H7 (cell line): Measurements from ENCODE around the gene GARIN5A. TPM values are rescaled to one million over a fixed set of nuclear protein-coding genes. Genes with fewer than 3 reads are reported as not detected.

Source experiments
- DNase-seq: peaks from one replicate; pipeline ENCODE4 v3.0.0; 2012
- H3K27me3 ChIP-seq: 2 replicates; pipeline ENCODE4 v1.6.0; 2011; ENCODE audit warnings: mild to moderate bottlenecking, low read length; ENCODE audit not compliant: control insufficient read depth, insufficient read depth
- H3K36me3 ChIP-seq: replicated peaks from 2 replicates; pipeline ENCODE4 v1.5.1; 2011; ENCODE audit warnings: low read length; ENCODE audit not compliant: control insufficient read depth, insufficient read depth
- H3K4me3 ChIP-seq: 2 replicates; pipeline ENCODE4 v1.5.1; 2011; ENCODE audit warnings: low read depth, mild to moderate bottlenecking, control low read depth, low read length, moderate library complexity; ENCODE audit not compliant: insufficient read depth
- total RNA-seq: library from RNA; depleted of rRNA; stranded (reverse); fragments of >200 nt; shearing (Covaris generic); gene quantifications from 2 replicates; pipeline ENCODE4 v1.2.3, GENCODE V29; 2014

GARIN5A gene
- total RNA-seq, 1 experiment from 2014 or later: 4.5 TPM

DNA sequence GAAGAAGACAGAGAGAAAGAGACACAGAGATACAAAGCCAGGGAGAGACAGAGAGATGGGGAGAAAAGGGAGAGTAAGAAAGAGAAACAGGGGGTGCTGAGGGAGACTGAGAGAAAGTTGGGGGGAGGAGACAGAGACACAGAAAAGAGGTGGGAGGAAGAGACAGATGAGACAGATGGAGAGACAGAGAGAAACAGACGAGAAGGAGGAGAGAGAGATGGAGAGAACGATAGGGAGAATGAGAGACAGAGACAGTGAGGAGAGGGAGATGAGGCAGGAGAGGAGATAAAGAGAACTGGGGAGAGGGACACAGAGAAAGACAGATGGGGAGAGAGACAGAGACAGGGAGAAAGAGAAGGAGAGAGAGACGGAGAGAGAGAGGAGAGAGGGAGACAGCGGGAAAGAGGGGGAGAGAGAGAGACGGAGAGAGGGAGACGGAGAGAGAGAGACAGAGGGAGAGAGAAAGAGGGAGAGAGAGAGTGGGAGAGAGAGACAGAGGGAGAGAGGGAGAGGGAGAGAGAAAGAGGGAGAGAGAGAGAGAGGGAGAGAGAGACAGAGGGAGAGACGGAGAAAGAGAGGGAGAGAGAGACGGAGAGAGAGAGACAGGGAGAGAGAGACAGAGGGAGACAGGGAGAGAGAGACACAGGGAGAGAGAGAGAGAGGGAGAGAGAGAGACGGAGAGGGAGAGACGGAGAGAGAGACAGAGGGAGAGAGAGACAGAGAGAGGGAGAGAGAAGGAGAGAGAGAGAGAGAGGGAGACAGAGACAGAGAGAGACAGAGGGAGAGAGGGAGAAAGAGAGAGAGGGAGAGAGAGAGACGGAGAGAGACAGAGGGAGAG lies 21.8 kb upstream of the GARIN5A start:
- peaks cover 45% of the 10 kb centered on the region for H3K27me3 ChIP-seq
- H3K36me3 ChIP-seq: no peaks in the 10 kb centered on the region
- no peak for DNase-seq
- no peak overlapping the region for H3K4me3 ChIP-seq

DNA sequence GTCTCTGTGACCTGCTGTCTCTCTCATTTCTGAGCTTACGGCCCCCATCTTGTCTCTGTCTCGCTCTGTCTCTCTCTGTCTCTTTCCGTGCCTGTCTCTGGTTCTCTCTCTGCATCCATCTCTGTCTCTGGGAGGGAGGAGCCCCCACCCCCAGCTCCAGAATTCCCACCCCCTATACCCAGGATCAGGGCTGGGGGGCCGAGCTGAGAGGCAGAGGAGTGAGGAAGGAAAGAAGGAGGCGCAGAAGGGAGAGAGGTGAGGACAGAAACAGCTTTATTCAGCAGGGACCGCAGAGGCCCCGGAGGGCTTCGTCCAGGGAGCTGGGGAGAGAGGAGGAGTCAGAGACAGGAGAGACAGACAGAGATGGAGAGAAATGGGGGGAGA lies 20.4 kb upstream of the GARIN5A start:
- Histone ChIP-seq H3K27me3 (peaks cover 53% of the 10 kb centered on the region), H3K4me3 (no peak overlapping the region), H3K36me3 (no peaks in the 10 kb centered on the region)
- DNase-seq: no peak

DNA sequence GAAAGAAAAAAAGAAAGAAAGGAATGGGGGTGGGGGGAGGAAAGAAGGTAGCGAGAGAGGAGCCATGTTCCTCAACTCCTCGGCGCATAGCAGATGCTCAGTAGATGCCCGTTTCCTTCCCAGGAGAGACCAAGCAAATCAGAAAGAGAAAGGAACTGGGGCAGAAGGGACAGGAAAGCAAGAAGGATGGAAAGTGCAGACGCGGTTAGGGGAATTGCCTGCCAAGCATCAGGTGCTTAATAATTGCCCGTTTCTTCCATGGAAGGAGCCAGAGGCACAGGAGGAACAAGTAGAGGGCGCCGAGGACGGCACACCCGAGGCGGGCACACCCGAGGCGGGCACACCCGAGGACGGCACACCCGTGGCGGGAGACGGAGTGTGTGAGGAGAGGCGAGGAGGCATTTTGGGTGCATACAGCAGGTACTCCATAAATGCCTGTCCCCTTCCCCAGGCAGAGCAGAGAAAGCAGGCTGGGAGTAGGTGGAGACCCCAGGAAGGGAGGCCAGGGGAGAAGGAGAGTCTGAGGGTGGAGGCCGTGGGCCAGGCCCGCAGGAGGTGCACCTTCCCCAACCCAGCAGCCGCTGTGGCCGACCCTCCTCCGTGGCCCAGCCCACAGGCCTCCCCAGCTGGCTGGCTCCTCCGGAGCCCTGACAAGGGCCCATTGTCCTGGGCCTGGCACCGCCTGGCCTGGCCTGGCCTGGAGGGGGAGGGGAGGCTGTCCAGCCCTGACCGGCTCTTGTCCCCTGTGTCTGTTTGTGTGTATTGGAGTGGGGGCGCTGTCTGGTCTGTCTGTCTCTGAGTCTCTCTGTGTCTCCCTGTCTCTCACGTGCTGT lies 19.8 kb upstream of the GARIN5A start:
- Histone ChIP-seq H3K36me3 (no peaks in the 10 kb centered on the region), H3K4me3 (no peak overlapping the region), H3K27me3 (peaks cover 59% of the 10 kb centered on the region)
- peak; percentile 78 for DNase-seq

DNA sequence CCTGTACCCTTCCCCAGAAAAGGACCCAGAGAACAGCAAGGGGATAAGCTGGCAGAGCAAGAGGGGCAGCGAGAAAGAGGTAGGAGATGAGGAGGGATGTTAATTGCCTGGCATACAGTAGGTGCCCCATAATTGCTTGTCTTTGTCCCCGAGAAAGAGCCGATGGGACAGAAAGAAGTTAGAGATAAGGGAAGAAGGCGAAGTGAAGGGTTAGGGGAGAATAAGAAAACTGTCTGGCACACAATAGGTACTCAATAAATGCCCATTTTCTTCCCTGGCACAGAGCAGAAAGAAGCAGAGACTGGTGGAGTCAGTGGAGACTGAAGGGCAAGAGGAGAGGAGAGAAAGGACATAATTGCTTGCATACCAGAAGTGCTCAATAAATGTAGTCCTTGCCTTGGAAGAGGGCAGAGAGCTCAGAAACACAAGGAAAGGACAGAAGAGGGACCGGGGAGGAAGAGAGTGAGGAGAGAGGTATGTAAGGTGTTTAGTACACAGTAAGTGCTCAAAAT lies 18.4 kb upstream of the GARIN5A start:
- DNase-seq: no peak

DNA sequence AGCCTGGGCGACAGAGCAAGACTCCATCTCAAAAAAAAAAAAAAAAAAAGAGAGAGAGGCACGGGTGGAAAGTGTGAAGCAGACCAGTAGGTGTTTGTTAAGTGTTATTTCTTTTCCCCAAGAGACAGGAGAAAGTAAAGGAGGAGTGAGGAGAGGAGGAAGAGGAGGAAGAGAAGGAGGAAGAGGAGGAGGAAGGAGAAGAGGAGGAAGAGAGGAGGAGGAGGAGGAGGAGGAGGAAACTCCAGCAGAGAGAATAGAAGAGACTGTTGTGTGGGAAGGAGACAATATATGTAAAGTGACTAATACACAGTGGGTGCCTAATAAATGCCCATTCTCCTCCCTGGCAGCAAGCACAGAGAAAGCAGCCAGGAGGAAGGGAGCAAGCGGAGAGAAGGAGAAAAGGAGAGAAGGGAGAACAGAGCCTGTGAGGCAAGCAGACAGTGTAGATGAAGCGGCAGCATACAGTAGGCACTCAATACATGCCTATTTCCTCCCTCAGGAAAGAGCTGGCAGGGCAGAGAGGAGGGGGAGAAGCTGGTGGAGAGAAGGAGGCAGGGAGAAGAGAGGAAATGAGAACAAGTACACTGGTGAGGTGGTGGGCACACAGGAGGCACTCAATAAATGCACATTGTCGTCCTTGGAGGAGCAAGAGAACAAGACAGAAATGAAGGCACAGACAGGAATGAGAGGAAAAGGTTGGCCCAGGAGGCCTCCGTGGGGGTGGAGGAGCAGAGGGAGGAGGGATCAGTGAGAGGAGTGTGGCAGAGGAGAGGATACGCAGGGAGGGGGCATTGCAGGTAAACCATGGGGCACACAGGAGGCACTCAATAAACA lies 17.8 kb upstream of the GARIN5A start:
- no peaks in the 10 kb centered on the region for H3K36me3 ChIP-seq
- H3K27me3 ChIP-seq: peaks cover 63% of the 10 kb centered on the region
- H3K4me3 ChIP-seq: no peak overlapping the region
- no peak for DNase-seq

More for the DNA sequence above, 18.4 kb upstream of the GARIN5A start:
- peaks cover 63% of the 10 kb centered on the region for H3K27me3 ChIP-seq
- H3K36me3 ChIP-seq: no peaks in the 10 kb centered on the region
- H3K4me3 ChIP-seq: no peak overlapping the region

DNA sequence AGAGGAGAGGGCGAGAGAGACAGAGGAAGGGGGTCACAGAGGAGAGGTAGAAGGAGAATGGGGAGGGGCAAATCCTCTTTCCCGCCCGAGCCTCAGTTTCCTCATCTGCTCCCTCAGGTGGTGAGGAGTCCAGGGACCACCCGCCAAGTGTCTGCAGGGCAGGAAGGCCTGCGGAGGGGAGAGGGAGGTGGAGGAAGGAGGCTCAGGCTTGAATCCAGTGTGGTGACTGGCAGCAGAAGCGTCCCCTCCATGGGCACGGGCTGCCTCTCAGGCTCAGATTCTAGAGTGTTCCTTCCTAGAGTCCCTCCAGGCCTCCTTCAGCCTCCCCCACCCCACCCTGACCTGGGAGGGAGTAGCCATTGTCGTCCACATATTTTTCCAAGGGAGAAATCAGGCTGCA lies 16.5 kb upstream of the GARIN5A start:
- Histone ChIP-seq H3K4me3 (no peak overlapping the region), H3K36me3 (no peaks in the 10 kb centered on the region), H3K27me3 (peaks cover 62% of the 10 kb centered on the region)
- no peak for DNase-seq

DNA sequence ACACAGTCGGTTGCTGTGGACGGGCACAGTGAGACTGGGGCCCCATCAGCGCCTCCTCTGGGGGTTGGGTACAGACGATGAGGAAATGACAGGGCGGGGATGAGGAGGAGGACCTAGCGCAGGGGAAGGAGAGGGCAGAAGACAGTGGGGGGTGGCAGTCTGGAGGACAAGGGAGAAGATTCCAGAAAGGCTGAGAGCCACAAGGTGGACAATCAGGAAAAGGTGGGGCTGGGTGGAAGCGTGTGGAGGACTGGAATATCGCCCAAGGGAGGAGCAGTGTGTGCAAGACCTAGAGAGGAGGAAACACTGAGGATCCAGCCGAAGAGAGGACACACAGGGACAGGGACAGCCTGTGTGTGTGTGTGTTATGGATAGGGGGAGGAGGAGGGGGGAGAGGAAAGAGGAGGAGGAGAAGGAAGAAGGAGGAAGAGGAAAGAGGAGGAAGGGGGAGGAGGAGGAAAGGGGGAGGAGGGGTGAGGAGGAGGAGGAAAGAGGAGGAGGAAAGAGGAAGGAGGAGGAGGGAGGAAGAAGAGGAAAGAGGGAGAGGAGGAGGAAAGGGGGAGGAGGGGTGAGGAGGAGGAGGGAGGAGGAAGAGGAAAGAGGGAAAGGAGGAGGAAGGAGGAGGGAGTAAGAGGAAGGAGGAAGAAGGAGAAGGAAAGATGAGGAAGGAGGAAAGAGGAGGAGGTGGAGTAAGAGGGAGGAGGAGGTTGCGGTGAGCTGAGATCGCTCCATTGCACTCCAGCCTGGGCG lies 15.8 kb upstream of the GARIN5A start:
- DNase-seq: peak; percentile 81
- no peaks in the 10 kb centered on the region for H3K36me3 ChIP-seq
- no peak overlapping the region for H3K4me3 ChIP-seq
- H3K27me3 ChIP-seq: peaks cover 60% of the 10 kb centered on the region

DNA sequence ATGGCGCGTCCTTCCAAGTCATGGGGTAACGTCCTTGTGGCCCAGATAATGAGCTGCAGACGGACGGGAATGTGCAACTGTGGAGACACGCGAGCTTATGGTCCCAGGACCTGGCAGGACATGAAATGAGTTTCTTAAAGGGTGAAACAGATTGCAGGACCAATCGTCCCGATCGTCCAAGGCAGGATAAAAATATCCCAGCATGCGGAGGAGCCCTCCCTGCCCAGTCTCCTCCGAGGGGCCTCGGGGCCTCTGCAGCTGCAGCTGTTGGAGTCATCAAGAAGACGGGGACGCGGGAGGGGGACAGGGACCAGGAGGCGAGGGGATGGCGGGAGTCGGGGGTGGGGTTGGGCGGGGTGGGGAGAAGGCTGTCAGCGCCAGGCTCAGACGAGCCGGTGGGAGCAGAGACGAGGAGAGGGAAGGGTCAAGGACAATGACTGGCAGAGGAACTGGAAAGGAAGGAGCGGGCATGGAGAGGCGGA lies 14.4 kb upstream of the GARIN5A start:
- peak; percentile 58 for DNase-seq
- Histone ChIP-seq H3K4me3 (no peak overlapping the region), H3K27me3 (peaks cover 59% of the 10 kb centered on the region)

DNA sequence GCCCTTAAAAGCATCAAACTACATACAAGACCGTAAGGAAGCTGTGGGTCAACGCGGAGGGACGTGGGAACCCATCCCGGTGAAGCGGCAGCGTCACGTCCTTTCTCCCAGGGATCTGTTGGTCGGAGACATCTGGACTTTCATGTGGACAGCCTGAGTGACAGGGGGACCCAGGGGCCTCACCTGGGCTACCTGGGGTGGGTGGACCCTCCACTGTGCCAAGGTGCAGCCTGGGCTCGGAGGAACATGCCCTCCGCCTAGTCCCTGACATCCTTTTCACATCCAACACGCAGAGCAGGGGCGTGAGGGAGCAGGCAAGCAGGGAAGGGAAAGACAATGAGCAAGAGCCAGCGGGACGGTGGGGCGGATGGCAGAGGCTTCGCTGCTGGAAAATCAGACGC lies 13.8 kb upstream of the GARIN5A start:
- H3K36me3 ChIP-seq: no peaks in the 10 kb centered on the region
- peak; percentile 62 for DNase-seq
- peaks cover 59% of the 10 kb centered on the region for H3K27me3 ChIP-seq
- no peak overlapping the region for H3K4me3 ChIP-seq

More for the DNA sequence above, 14.4 kb upstream of the GARIN5A start:
- H3K36me3 ChIP-seq: no peaks in the 10 kb centered on the region

DNA sequence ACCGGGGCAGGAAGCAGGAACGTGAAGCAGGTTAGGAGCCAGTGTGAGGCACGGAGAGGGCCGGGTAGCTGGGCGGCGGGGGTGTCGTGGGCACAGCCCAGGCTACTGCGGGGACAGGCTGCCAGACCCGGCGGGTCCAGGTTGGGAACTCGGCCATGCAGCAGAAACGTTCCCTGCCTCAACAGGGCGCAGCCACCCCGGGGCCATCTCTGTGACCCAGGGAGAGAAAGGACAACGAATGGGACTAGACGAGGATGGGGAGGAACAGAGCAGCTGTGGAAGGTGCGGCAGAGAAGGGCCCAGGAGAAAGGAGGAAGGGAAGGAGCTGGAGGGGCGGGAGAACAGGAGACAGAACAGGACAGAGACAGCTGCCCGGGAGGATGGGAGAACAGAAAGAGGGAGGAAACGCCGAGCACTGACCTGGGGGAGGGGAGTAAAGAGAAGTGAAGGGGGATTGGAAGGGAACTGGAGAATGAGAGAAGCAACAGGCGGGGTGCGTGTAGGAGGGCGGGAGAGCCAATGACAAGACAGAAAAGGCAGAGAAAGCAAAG lies 12.9 kb upstream of the GARIN5A start:
- DNase-seq: peak; percentile 75
- H3K36me3 ChIP-seq: no peaks in the 10 kb centered on the region
- H3K27me3 ChIP-seq: peaks cover 55% of the 10 kb centered on the region
- H3K4me3 ChIP-seq: no peak overlapping the region

DNA sequence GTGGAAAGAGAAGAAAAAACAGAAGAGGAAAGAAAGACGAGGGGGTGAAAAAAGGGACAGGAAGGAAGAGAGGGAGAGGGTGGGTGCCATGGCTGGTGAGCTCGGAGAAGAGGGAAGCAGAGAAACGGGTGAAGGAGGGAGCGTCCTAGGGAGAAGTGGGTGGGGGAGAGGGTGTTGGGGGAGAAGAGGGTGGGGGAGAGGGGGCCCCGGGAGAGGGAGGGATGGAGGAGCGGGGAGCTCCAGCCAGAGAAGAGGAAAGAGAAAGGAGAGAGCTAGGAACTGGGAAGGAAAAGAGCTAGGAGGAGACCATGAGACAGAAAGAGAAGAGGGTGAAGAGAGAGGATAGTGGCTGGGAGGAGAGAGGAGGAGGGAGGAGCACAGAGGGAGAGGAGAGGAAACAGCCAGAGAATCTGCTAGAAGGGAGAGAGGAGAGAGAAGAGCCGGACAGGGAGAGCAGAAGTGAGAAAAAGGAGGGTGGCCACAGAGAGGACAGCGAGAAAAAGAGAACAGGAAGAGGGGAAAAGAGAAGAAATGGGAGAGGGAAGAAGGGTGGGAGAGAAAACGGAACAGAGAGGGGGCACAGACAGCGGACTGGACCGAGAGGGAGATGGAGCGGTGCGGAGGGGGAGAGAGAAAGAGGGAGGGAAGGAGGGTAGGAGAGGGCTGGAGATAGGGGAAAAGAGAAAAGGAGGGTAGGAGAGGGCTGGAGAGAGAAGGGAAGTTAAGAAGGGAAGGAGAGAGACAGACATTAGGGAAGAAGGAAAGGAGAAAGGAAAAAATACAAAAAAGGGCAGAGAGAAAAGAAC lies 11.9 kb upstream of the GARIN5A start:
- Histone ChIP-seq H3K27me3 (peaks cover 49% of the 10 kb centered on the region), H3K36me3 (no peaks in the 10 kb centered on the region), H3K4me3 (no peak overlapping the region)
- no peak for DNase-seq

DNA sequence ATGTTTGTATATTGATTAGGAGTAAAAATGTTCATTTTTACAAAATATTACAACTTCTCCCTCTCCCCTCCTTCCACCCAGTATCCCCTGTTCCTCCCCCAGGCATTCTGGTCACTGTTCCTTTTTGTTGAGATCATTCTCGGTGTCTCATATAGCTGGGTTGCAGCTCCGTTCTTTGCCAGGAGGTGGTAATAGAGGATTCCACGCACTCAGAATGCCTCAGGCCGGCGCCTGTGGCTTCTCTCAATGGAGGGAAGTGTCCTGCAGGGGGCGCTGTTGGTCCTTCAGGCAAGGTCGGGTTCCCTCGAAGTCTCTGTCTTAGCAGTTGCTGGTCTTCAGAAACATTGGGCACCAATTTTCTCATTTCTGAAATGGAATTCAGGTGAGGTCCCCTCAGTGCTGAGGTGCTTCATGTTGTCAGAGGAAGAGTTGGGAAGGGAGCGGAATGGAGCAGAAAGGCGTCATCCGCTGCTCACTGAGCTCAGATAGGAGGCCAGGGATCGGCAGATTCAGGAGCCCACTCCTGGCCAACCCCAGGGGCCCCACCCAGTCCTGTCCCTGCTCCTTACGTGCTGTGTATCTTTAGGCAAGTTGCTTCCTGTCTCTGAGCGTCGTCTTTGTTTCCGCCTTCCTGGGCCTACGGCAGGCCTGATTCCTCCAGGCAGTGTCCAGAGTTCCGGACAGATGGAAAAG lies 10.3 kb upstream of the GARIN5A start:
- peaks cover 41% of the 10 kb centered on the region for H3K27me3 ChIP-seq
- H3K36me3 ChIP-seq: peaks cover 3% of the 10 kb centered on the region; the same call in 1 of the 2 replicates
- H3K4me3 ChIP-seq: no peak overlapping the region
- DNase-seq: peak; percentile 87
